Hematopoietic multipotent progenitor cell treated with erythropoietin and hydrocortisone succinate and interleukin-3 and kit ligand, for 15 days (in vitro differentiated cells): ENCODE results near the gene LIN7A.

Experiments
- DNase-seq: peaks from one replicate; pipeline ENCODE4 v3.0.0-alpha.2; 2015; ENCODE audit warnings: low spot score

LIN7A gene

DNA sequence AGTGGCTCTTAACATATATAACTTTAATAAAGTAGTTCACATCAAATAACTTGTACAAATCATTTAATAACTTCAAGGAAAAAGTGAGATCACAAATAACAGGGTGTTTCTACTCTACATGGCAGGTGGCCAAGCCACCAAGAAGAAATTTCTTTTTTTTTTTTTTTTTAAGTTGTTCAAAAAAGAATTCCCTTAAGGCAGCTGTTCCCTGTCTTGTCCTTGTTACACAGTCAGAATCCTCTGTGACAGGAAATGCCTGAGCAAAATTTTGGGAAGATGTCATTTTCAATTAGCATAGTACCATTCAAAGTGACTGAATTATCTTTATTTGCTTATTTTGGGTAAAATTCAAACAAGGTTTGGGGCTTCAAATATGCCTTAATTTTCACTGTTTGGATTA is 79.4 kb downstream of the LIN7A start:
- no peak for DNase-seq

DNA sequence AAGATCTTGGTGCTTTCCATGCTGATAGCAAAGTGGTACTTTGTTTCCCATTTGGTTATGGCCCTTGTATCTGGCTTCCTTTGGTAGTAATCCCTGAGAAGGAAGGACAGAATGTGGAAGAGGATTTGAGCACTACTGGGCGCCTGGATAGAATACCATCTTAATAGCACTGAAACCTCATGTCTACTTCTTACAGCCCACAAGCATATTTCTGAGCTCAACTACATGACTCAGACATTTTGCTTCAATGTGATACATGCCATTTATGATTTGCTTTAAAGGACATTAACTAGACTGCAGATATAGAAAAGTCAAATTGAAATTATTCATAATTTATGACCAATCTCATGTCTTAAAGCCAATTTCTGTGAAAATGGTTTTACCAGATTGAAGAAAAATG is 80.4 kb downstream of the LIN7A start:
- no peak for DNase-seq

DNA sequence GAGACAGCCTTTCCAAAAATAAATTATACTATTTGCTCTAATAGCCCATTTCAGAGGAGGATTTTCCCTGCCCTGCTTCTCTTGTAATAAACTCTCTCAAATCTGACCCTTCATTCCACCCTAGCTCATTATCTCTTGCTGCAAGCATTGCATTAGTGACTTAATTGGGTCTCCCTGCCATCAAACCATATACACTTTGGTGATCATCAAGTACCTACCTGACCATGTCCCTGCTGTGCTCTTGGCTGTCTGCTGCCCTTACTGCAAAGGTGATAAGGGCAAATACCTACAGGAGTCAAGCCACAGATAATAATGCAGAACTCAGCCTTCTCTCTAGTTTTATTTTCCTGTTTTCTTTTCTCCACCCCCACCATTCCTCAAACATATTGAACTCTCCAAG is 88.4 kb downstream of the LIN7A start:
- no peak for DNase-seq

DNA sequence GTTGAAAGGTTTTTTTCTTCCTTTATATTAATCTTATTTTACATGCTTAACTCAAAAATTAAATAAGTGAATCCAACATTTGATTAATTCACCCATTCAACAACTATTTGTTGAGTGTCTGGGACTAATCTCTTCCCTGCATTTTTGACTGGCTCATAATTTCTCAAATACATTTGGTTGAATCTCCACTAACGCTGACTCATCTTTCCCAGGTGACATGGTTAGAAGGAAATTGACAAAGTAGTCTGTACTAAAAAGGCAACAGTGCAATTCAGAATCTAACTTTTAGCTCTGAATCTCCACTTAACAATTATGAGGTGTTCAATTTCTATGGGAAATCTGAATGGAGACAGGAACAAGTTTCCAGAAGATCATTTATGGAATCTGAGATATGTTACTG is 88.9 kb downstream of the LIN7A start:
- DNase-seq = no peak

DNA sequence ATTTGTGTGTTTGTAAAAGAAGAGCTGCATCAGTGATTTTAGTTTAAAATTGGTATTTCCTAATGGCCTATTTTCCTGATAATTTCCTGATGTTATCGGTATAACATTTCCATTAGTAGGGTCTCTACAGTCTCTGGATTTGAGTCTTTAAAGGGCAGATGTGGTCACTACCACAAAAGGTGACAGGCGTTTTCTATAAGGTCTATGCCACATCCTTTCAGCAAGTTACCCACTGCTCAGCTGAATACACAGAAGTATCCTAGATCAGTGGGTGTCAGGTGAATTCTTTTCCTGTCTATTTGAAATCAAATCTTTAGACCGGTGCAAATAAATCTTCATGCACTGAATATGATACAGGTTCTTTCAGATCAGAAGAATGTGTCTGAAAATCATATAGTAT is 90.2 kb downstream of the LIN7A start:
- no peak for DNase-seq

DNA sequence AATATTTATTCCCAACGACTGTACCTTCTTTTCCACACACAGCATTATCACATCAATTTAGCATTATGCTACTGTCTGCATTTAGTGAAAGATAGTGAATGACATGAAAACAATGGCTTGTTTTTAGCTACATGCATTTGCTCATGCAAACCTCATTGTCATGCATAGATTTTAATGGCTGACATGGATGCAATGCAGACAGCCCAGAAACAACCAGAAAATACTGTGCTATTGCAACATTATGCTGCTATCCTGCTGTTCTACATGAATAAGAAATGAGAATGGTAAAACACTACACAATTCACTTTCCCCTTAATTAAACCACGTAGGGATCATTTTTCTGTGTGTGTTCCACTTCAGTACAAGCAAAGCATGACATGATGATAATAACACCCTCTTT is 90.8 kb downstream of the LIN7A start:
- DNase-seq = no peak

DNA sequence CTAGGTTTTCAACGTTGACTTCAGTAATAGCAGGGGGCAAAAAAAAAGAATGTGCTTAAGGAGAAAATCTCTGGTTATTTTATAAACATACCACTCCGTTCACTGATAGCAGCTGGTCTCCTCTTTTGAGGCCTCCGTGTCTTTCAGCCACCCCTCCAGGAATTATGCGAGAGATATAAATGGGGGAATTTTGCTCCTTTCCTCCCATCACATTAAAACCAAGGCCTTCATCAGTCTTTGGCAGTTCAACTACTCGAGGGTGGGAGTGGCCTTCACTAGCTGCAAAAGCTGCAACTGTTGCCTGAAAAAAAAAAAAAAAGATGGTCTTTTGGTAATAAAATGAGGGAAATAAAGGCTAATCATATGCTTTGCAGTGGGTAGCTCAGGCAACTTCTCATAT is 92.1 kb downstream of the LIN7A start:
- no peak for DNase-seq

DNA sequence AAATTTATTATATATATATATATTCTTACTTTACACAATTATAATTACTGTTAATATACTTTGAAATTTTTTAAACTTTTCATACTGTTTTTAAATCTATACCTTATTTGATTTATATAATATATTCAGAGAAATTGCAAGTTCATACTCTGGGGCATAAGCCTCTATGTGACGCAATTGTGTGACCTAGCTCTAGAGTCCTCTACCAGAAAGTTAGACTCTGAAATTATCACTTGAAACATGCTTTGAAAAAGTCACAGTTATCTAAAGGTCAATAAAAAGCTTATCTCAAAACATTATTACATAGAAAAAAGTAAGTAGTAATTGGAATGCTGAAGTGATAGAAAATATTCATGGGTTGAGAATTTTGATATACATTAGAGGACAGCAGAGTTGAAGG is 93.8 kb downstream of the LIN7A start:
- DNase-seq = no peak

DNA sequence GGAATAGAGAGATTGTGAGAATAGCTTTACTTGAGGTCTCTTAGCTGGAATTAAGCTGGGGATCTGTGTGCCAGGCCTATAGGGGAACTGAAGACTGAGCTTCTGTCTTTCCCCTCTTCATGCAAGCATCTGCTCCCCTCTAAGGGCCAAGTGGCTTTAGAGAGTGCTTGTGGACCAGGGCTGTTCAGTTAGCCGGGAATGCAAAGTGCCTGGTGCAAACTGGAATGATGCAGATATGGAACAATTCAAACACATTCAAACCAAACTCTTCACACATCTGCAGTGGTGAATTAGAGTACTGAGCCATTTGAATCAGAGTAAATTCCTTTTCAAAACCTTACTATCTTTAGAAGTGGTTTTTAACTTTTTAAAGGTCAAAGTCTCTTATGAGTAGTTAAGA is 99.0 kb downstream of the LIN7A start:
- DNase-seq = no peak

DNA sequence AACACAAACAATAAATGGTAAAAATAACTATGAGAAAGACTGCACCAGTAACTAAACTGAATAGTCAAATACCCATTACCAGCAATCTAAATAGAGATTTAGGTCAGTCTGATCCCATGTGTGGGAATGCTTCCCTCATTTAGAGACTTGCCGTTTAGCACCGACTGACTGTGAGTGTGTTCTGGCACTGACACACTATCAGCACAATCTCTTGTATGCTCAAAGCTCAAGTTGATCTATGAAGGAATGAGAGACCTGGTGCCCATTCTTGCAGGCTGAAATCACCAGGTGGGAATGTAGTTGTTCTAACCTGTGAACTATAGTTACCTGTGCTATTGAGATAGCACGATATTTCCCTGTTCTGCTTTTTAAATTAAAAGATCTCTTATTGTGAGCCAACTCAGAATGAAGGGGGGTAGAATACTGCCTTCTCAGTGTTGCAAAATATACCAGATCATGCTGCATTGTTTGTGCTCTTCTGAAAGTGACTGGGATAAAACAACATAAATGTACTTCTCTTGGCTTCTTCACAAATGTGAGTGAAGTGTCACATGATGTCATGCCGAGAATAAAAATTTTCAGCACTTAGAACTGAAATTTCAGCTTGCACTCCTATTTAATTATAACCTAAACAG is 99.6 kb downstream of the LIN7A start:
- DNase-seq = no peak

DNA sequence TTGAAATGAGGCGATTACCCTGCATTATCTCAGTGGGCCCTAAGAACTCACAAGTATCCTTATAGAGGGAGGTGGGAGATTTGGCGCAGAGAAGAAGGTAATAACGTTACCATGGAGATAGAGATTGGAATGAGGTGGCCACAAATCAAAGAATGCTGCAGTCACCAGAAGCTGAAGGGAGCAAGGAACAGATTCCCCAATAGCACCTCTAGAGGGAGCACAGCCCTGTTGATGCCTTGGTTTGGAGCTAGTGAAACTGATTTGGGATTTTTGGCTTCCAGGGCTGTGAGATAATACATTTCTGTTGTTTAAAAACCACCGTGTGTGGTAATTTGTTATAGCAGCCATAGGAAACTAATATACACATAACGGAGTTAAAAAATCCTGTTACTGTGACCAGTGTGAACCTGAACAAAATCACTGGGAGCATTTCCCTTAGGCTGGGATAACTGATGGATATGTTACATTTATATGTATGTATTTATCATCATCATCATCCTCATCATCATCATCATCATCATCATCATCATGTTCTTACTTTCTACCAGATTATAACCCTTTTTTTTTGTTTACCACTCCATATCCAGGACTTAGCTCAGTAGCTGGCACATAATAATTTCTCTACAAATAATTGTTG is 100.3 kb downstream of the LIN7A start:
- no peak for DNase-seq

DNA sequence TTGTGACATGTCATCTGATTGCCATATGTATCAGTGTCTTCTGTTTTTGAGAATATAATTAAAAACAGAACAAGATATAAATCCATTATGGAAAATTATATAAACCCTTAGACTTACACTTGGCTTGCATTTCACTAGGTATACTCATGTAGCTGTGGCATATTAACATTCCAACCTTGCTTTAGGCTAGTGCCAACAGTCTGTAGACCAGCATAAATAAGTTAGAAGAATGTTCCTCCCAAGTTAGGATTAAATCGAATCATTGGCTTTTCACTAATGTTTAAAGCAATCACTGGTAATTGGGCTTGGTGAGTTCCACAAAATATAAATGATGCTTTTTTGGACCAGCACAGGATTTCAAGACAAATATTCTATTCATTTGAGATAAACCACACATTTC is 103.0 kb downstream of the LIN7A start:
- no peak for DNase-seq

DNA sequence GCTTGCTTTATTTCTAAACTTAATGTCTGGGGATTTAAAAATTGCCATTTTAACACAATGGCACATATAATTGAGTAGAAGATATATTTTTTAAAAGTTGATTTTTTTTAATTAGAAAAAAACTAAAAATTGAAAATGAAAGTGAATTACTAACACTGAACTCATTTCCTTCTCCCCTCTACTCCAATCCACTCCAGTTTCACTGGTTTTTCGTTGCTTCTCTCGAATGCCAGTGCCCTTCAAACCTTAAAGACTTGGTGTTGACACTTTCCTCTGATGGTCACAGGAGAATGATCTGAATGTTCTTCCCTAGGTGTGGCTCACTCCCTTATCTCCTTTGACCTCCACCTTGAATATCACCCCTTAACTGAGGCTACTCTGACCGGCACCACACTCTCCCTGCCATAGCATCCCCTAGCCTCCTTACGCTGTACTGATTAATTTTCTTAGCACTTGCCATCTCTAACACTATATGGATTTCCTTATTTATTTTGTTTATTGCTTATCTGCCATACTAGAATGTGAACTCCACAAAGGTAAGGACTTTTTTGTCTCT is 107.1 kb downstream of the LIN7A start:
- DNase-seq = no peak

DNA sequence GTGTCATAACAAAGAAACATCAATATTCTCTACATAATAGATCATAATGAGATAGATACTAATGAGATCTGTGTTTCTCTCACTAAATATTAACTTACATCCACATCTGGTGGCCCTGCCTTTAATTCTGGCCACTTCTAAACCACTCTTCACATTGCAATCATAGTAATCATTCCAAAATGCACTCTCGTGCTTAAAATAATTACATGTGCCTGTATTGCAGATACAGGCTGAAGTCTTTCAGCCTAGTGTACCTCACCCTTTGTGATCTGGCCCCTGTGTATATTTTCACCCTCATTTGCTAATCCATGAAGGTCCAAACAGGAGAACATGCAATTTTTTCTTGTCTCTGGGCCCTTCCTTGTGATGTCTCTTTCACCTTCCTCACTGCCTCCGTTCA is 108.0 kb downstream of the LIN7A start:
- no peak for DNase-seq

DNA sequence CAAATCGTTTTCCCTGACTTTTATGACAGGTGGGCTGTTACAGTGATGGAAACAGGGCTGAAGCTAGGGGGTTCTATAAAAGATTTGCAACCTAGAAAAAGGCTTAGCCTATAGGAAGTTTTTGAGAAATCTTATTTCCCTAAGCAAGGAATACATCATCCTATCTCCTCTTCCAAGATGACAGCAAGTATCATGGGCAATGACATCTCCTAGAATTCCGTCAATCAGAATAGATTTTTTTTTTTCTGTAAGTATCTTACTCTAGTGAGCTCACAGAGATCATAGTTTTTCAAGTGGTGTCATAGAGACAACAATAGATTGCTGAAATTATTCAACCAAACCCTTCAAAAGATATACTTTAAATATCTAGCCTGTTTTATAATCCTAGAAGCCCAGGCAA is 112.2 kb downstream of the LIN7A start:
- DNase-seq = no peak

DNA sequence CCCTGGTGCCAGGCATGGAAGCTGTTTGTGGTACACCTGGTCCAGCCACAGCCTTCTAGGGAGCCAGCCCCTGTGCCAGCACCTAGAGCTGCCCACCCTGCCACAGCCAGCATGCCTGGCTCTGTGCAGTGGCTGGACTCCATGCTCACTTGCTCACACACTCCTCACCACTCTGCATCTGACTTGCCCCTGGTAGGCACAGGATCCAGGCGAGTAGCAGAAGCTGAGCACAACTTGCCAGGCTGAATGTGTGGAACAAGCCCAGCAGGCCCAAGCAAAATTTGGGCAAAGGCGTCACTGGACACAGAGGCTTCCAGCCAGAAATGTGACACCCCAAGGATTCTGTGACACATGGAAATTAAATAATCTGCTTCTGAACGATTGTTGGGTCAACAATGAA is 114.3 kb downstream of the LIN7A start:
- DNase-seq = no peak

DNA sequence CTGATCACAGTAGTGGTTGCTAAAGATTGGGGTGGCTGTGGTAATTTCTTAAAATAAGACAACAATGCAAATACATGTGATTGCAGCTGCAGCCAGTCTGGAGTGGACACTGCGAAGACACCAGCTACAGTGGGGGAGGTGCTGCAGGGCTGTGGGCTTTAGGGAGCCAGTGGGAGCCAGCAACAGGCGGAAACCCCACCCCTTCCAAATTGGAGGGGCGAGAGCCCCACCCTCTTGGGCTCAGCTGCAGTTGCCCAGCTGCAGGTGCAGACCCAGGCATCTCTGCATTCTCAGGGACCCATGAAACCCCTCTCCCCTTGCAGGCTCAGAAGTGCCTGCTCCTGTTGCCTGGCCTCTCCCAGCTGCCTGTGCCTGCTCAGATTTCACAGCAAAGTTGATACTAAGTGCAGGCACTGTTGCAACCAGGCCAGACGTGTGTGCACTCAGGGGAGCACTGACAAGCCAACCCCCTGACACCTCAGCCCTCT is 116.2 kb downstream of the LIN7A start:
- DNase-seq = no peak

DNA sequence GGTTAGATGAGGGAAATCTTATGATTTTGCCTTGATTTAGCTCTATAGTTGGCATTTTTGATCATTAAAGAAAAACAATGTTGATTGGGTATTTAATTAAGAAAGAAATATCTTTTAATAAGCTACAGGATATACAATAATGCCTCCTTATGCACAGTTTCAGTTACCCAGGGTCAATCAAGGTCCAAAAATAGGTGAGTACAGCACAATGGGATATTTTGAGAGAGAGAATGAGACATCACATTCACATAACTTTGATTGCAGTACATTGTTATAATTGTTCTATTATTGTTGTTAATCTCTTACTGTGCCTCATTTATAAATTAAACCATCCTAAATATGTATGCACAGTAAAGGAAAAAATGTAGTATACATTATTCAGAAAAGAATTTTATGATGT is 118.9 kb downstream of the LIN7A start:
- no peak for DNase-seq

DNA sequence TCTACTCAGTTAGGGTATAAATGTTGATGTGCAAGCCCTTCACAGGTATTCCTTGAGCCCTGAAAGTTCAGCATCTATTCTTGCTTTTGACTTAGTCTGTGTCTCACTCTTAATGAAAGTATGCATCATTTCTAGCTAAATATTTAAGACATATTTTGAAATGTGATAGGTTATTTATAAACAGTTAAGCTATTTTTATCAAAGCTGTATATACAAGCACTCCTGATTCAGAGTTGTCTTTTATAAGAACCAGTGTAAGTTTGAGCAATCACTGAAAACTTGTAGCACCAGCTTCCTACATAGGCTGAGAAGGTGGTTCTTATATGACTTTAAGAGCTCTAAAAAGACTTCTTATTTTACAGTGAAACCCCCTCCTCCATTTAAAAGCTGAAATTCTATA is 122.4 kb downstream of the LIN7A start:
- DNase-seq = no peak

DNA sequence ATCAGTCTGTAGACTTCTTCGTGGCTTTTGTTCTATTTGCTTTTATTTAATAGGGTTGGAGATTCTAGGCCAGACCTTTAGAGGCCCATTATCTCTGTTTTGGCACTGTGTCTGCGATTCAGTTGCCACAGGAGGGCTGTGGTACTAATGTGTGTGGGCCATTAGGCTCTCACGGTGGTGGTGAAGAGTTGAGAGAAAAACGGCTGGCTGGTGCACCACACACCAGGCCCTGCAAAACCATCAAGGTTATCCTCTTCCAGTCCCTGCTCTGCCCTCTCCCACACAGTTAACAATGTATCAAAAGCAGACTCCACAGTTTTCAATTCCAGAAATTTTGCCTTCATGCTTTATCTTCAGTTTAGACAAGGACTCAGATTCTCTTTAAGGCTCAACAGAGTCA is 123.3 kb downstream of the LIN7A start:
- no peak for DNase-seq

DNA sequence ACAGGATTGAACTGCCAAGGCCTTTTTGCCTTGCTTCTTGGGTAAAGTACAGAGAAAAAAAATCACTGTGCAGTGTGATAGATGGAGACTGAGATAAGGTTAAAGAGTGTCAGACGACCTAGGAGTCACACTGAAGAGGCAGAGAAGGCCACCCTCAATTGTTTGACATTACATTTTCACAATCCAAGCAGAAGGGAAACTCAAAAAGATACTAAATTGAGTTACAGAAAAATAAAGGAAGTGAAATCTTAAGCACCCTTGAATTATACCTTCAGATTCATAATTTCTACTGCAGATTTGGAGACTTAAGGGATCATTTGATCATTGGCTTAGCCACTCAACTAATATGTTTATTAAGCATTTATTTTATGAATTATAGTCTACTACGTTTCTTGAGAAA is 123.9 kb downstream of the LIN7A start:
- no peak for DNase-seq

DNA sequence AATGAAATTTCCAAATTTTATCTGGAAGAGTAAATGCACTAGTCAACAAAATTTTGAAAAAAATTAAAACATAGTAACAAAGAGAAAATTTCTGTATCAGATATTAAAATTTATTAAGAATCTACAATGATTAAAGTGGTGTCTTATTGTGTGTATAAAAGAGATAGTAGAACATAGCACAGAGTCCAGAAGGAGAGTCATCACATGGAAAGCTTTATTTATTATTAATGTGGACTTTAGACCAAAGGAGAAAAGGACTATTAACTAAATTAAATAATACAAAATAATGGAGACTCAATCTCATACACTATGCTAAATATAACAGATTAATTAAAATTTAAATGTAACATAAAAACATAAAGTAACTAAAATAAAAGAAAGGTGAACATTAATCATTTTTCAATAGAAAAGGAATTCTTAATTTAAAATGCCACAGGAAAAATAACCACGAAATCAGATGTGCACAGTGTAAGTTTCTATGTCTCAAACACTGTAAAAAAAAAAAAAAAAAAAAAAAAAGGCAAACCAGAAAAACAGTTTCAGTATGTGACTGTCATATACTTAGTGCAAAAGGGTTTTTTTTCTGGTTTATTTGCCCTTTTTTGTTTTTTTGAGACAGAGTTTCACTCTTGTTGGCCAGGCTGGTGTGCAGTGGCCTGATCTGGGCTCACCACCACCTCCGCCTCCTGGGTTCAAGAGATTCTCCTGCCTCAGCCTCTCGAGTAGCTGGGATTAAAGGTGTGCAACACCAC is 125.6 kb downstream of the LIN7A start:
- DNase-seq = no peak

DNA sequence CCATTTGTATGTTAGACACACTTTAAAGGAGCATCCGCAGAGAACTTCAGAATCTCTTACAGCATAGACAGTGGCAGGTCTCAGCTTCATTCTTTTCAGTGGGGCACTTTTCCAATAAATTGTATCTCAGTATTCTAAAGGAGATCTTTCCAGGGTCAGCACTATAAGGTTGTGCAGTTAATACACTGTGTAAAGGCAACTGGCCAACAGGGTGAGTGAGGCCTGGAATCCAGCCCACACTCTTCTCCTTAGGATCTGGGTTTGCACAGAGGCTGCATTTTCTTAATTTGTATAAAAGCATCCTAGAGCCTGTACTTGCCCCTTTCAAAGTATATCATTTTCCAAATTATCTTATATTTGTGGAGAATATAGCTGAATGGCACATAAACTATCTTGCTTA is 126.9 kb downstream of the LIN7A start:
- DNase-seq = no peak
